H1 (cell line): ENCODE data around the gene ARNT2. TPM values are rescaled to one million over a fixed set of nuclear protein-coding genes. Genes with fewer than 3 reads are reported as not detected.

Experiments
- CTCF ChIA-PET: fragments of 300-600 bp; sonication (Branson Sonifier 250); formaldehyde crosslinking; loops from one replicate; lab custom pipeline; 2021; ENCODE audit not compliant: partially characterized antibody; lab: Charles Lee
- POLR2A ChIA-PET: fragments of 300-600 bp; sonication (Branson Sonifier 250); formaldehyde crosslinking; loops from one replicate; lab custom pipeline; 2021; ENCODE audit warnings: inconsistent platforms; ENCODE audit not compliant: partially characterized antibody; lab: Charles Lee
- DNase-seq, 2 experiments: peaks; one replicate each; pipeline versions ENCODE4 v3.0.0 to v3.0.0-alpha.2; 2010 to 2022; ENCODE audit warnings: low spot score in 2 of 2, low read depth in 1 of 2, mixed read lengths in 1 of 2
- FAIRE-seq: peaks from 2 replicates; lab custom pipeline; 2011; peaks lifted over from hg19 to GRCh38; lab: Jason Lieb, UNC
- H2AFZ ChIP-seq: 2 replicates; pipeline ENCODE4 v1.8.1; 2012; ENCODE audit warnings: low read length, inconsistent platforms
- H2AK5ac ChIP-seq: 2 replicates; pipeline ENCODE4 v1.6.1; 2013; ENCODE audit warnings: low read depth, low read length
- H2BK120ac ChIP-seq: replicated peaks from 2 replicates; pipeline ENCODE3; 2013; ENCODE audit warnings: low read depth, low read length, inconsistent platforms
- H2BK12ac ChIP-seq: 2 replicates; pipeline ENCODE4 v1.6.1; 2013; ENCODE audit warnings: low read depth, low read length
- H2BK15ac ChIP-seq: 2 replicates; pipeline ENCODE4 v1.6.1; 2013; ENCODE audit warnings: low read length
- H2BK20ac ChIP-seq: 2 replicates; pipeline ENCODE4 v1.6.1; 2013; ENCODE audit warnings: low read length
- H2BK5ac ChIP-seq: 2 replicates; pipeline ENCODE4 v1.6.1; 2013; ENCODE audit warnings: low read depth, low read length
- H3K14ac ChIP-seq: 2 replicates; pipeline ENCODE4 v1.6.1; 2013; ENCODE audit warnings: inconsistent platforms; ENCODE audit not compliant: insufficient read length
- H3K18ac ChIP-seq: 2 replicates; pipeline ENCODE4 v1.6.1; 2013; ENCODE audit warnings: low read length; ENCODE audit errors: extremely low read depth
- H3K23ac ChIP-seq: 2 replicates; pipeline ENCODE4 v1.6.1; 2013; ENCODE audit warnings: inconsistent platforms; ENCODE audit not compliant: insufficient read length
- H3K23me2 ChIP-seq: 2 replicates; pipeline ENCODE4 v1.6.1; 2013; ENCODE audit warnings: low read depth, low read length
- H3K27ac ChIP-seq: 2 replicates; pipeline ENCODE4 v1.6.1; 2011; ENCODE audit warnings: low read depth, low read length, inconsistent platforms
- H3K27me3 ChIP-seq, 4 experiments: replicated peaks in 1 of 4; 1 replicate in 1 of 4; 2 replicates in 3 of 4; pipeline versions ENCODE4 v1.6.1 to v1.8.1; 2011 to 2013; ENCODE audit warnings: low read length in 3 of 4, mild to moderate bottlenecking in 3 of 4, inconsistent platforms in 2 of 4, mixed read lengths in 2 of 4, moderate library complexity in 1 of 4; ENCODE audit not compliant: control insufficient read depth in 3 of 4, insufficient read depth in 3 of 4; ENCODE audit errors: extremely low read depth in 1 of 4
- H3K36me3 ChIP-seq, 4 experiments: 2 replicates each; pipeline versions ENCODE4 v1.6.1 to v1.8.1; 2011 to 2013; ENCODE audit warnings: mild to moderate bottlenecking in 4 of 4, low read length in 3 of 4, moderate library complexity in 2 of 4, control low read depth in 1 of 4, inconsistent platforms in 1 of 4; ENCODE audit not compliant: insufficient read depth in 4 of 4, control insufficient read depth in 2 of 4
- H3K4ac ChIP-seq: replicated peaks from 2 replicates; pipeline ENCODE3; 2013; ENCODE audit warnings: low read length, low read depth, mixed read lengths, inconsistent platforms; ENCODE audit not compliant: insufficient read length
- H3K4me1 ChIP-seq, 4 experiments: replicated peaks in 1 of 4; 1 replicate in 1 of 4; 2 replicates in 3 of 4; pipeline versions ENCODE4 v1.6.1 to v1.8.1; 2011 to 2013; ENCODE audit warnings: low read length in 3 of 4, inconsistent platforms in 2 of 4, mixed read lengths in 1 of 4; ENCODE audit not compliant: insufficient read depth in 4 of 4, control insufficient read depth in 3 of 4
- H3K4me2 ChIP-seq, 2 experiments: 2 replicates each; pipeline versions ENCODE4 v1.6.1 to v1.8.1; 2011 to 2013; ENCODE audit warnings: low read depth in 2 of 2, low read length in 2 of 2, control low read depth in 1 of 2, inconsistent platforms in 1 of 2, mild to moderate bottlenecking in 1 of 2; ENCODE audit not compliant: insufficient read depth in 1 of 2
- H3K4me3 ChIP-seq, 4 experiments: fragments of 200-600, 300-600 bp in 1 of 4; sonication (generic), shearing (Covaris generic), sonication (Bioruptor Twin) in 1 of 4; 2 replicates each; pipeline versions ENCODE4 v1.5.1 to v1.8.1; 2011 to 2016; ENCODE audit warnings: low read length in 4 of 4, low read depth in 3 of 4, control low read depth in 2 of 4, inconsistent platforms in 2 of 4, mild to moderate bottlenecking in 2 of 4, mixed read lengths in 1 of 4, moderate library complexity in 1 of 4; ENCODE audit not compliant: insufficient read depth in 2 of 4; ENCODE audit errors: extremely low read depth in 1 of 4
- H3K56ac ChIP-seq: replicated peaks from 2 replicates; pipeline ENCODE3; 2013; ENCODE audit warnings: low read depth, mild to moderate bottlenecking, mixed read lengths, low read length, inconsistent platforms; ENCODE audit not compliant: insufficient read length
- H3K79me1 ChIP-seq: 2 replicates; pipeline ENCODE4 v1.6.1; 2013; ENCODE audit warnings: low read depth, low read length, control low read depth
- H3K79me2 ChIP-seq, 2 experiments: 2 replicates each; pipeline versions ENCODE4 v1.6.1 to v1.8.1; 2012 to 2013; ENCODE audit warnings: low read length in 2 of 2, mild to moderate bottlenecking in 2 of 2, inconsistent platforms in 1 of 2; ENCODE audit not compliant: insufficient read depth in 2 of 2, control insufficient read depth in 1 of 2
- H3K9ac ChIP-seq, 4 experiments: replicated peaks in 1 of 4; 1 replicate in 1 of 4; 2 replicates in 3 of 4; pipeline versions ENCODE4 v1.6.1 to v1.8.1; 2011 to 2013; ENCODE audit warnings: low read depth in 3 of 4, low read length in 3 of 4, control low read depth in 2 of 4, mild to moderate bottlenecking in 2 of 4, moderate library complexity in 2 of 4, inconsistent platforms in 1 of 4; ENCODE audit errors: extremely low read depth in 1 of 4
- H3K9me3 ChIP-seq, 2 experiments: 2 replicates each; pipeline versions ENCODE4 v1.6.1 to v1.8.1; 2012 to 2013; ENCODE audit warnings: mild to moderate bottlenecking in 2 of 2, moderate library complexity in 2 of 2, control low read depth in 1 of 2, inconsistent platforms in 1 of 2, low read depth in 1 of 2, low read length in 1 of 2, mixed read lengths in 1 of 2; ENCODE audit not compliant: insufficient read depth in 2 of 2
- H4K20me1 ChIP-seq, 2 experiments: replicated peaks in 1 of 2; 2 replicates each; pipeline versions ENCODE3 to v1.8.1; 2011 to 2013; ENCODE audit warnings: inconsistent platforms in 2 of 2, low read length in 2 of 2, mild to moderate bottlenecking in 1 of 2; ENCODE audit not compliant: insufficient read depth in 2 of 2, control insufficient read depth in 1 of 2
- H4K5ac ChIP-seq: 2 replicates; pipeline ENCODE4 v1.6.1; 2013; ENCODE audit warnings: low read length, low read depth, mixed read lengths, inconsistent platforms; ENCODE audit not compliant: insufficient read length
- H4K8ac ChIP-seq: 2 replicates; pipeline ENCODE4 v1.8.0; 2013; ENCODE audit warnings: mild to moderate bottlenecking, moderate library complexity, low read length, inconsistent platforms; ENCODE audit not compliant: insufficient read depth; ENCODE audit errors: extremely low read depth
- H4K91ac ChIP-seq: replicated peaks from 2 replicates; pipeline ENCODE3; 2013; ENCODE audit warnings: low read length, mixed read lengths, inconsistent platforms; ENCODE audit not compliant: insufficient read length
- ATF2 ChIP-seq: IDR thresholded peaks from 2 replicates; pipeline ENCODE4 v1.6.1; 2012; ENCODE audit warnings: low read length, inconsistent platforms
- POLR2AphosphoS5 ChIP-seq: IDR thresholded peaks from 2 replicates; pipeline ENCODE4 v1.6.1; 2011; ENCODE audit warnings: low read depth, low read length
- RFX5 ChIP-seq: IDR thresholded peaks from 2 replicates; pipeline ENCODE4 v1.6.1; 2011; ENCODE audit warnings: low read depth, low read length, improper control_type of control experiment, borderline replicate concordance
- ZNF274 ChIP-seq: IDR thresholded peaks from 2 replicates; pipeline ENCODE4 v1.7.0; 2012; ENCODE audit warnings: low read length, borderline replicate concordance; ENCODE audit errors: extremely low read depth
- WGBS, 2 experiments: shearing (Covaris generic) in 1 of 2; methylation state at CpG; one replicate each; pipeline versions ENCODE4 v1.1.6 to v1.1.7; 2013 to 2015; ENCODE audit warnings: low lambda C conversion rate in 2 of 2, mixed read lengths in 2 of 2, inconsistent platforms in 1 of 2, low coverage in 1 of 2, missing lambda C conversion rate in 1 of 2; ENCODE audit not compliant: insufficient replicate concordance in 2 of 2, insufficient coverage in 1 of 2, insufficient read length in 1 of 2; ENCODE audit errors: extremely low coverage in 1 of 2, missing lambda C conversion rate in 1 of 2; 5-methylcytosine and 5-hydroxymethylcytosine counted together
- polyA plus RNA-seq, 7 experiments: library from polyadenylated mRNA; depleted of rRNA in 3 of 7; stranded (reverse) in 5 of 7; unstranded in 2 of 7; fragments of >200 nt in 5 of 7; fragments of 200-250 nt in 2 of 7; gene quantifications; 1 replicate in 5 of 7; 2 replicates in 1 of 7; 4 replicates in 1 of 7; pipeline versions ENCODE4 v1.2.1 to v1.2.3, GENCODE V29; 2011 to 2013; ENCODE audit warnings: missing spikeins in 2 of 7, mixed read lengths in 2 of 7
- total RNA-seq: library from RNA; stranded (reverse); fragmentation: NEBNext Ultra II Directional; extraction: Animal tissue kit (Norgen Biotek cat#: 25700); gene quantifications from 2 replicates; pipeline ENCODE4 v1.2.1, GENCODE V29; 2021
- TF ChIP-seq, protein P1 (sequence below): IDR thresholded peaks from 2 replicates; pipeline ENCODE4 v1.6.1; 2011; ENCODE audit warnings: low read length, improper control_type of control experiment

The ARNT2 gene
- total and polyA plus RNA-seq, 2 of the 8 experiments (the other 6 are each of a cell fraction or from before 2014, with no cell fraction given) = 9.5 to 14.6 TPM

- H2AK5ac ChIP-seq = no peak overlapping the region
- no peak overlapping the region for H3K4ac ChIP-seq
- H3K18ac ChIP-seq = no peak overlapping the region
- H3K27ac ChIP-seq = no peak overlapping the region
- H3K79me1 ChIP-seq = no peaks in the 10 kb centered on the region
- peaks cover 0 to 7% (median under 1%) of the 10 kb centered on the region in 4 experiments; a peak in 2 of 7 replicates for H3K4me1 ChIP-seq
- H4K5ac ChIP-seq = no peak overlapping the region
- H3K4me3 ChIP-seq = no peak overlapping the region
- FAIRE-seq = no peak
- H4K91ac ChIP-seq = no peak overlapping the region
- no peaks in the 10 kb centered on the region for H3K9me3 ChIP-seq
- H3K23me2 ChIP-seq = no peaks in the 10 kb centered on the region
- DNase-seq = no peak
- H2BK120ac ChIP-seq = no peak overlapping the region
- no peak overlapping the region for H4K8ac ChIP-seq
- H3K36me3 ChIP-seq = no peaks in the 10 kb centered on the region; a peak in 1 of 8 replicates
- H3K9ac ChIP-seq = no peak overlapping the region
- H3K23ac ChIP-seq = no peak overlapping the region
- POLR2A ChIA-PET = no interaction called here
- no peak overlapping the region for H2AFZ ChIP-seq
- no peak overlapping the region for H3K4me2 ChIP-seq
- H3K27me3 ChIP-seq = no peaks in the 10 kb centered on the region
- H3K56ac ChIP-seq = no peak overlapping the region
- H3K79me2 ChIP-seq = no peaks in the 10 kb centered on the region
- H3K14ac ChIP-seq = no peak overlapping the region
- H4K20me1 ChIP-seq = no peaks in the 10 kb centered on the region
- H2BK20ac ChIP-seq = no peak overlapping the region
- no peak overlapping the region for H2BK5ac ChIP-seq
- H2BK12ac ChIP-seq = no peak overlapping the region
- no peak overlapping the region for H2BK15ac ChIP-seq
- CTCF ChIA-PET = interaction anchor here (1.2 kb wide), 1 partner anchor 8 kb away, joined by 3 read pairs; no protein-coding TSS in a partner anchor
- 90% methylated on average over 7 of the region's 7 CpGs; no CpG with 5 or more reads in 1 of the 2 experiments for WGBS, 2 experiments
- TF ChIP-seq POLR2AphosphoS5 = no peak
- TF ChIP-seq, protein P1, sequence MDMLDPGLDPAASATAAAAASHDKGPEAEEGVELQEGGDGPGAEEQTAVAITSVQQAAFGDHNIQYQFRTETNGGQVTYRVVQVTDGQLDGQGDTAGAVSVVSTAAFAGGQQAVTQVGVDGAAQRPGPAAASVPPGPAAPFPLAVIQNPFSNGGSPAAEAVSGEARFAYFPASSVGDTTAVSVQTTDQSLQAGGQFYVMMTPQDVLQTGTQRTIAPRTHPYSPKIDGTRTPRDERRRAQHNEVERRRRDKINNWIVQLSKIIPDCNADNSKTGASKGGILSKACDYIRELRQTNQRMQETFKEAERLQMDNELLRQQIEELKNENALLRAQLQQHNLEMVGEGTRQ = no peak
- TF ChIP-seq ZNF274 = no peak
- no peak for TF ChIP-seq RFX5
- no peak for TF ChIP-seq ATF2
Measured at GRCh38 chr15:80491163-80491847, 87.1 kb downstream of the ARNT2 start.
